ENCODE measurements around the gene MTF2.

DNA sequence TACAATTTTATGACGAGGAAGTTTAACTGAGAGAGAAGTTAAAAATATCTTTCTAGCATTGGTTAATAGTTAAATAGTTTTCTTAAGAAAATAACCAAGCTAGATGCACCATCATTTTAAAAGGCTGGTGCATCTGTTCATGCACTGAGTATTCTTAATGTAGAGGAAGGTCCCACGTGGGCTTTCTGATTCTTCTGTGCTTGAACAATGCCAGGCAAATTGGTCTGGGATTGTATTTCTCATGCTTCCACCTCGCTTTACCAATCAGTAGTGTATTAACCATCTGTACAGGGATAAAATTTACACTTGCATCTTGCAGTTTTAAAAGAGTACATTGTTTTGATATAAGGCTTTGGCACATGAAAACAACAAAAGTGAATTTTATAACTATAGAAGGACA, 47.4 kb upstream of the MTF2 start:
- TF ChIP-seq, protein P1, sequence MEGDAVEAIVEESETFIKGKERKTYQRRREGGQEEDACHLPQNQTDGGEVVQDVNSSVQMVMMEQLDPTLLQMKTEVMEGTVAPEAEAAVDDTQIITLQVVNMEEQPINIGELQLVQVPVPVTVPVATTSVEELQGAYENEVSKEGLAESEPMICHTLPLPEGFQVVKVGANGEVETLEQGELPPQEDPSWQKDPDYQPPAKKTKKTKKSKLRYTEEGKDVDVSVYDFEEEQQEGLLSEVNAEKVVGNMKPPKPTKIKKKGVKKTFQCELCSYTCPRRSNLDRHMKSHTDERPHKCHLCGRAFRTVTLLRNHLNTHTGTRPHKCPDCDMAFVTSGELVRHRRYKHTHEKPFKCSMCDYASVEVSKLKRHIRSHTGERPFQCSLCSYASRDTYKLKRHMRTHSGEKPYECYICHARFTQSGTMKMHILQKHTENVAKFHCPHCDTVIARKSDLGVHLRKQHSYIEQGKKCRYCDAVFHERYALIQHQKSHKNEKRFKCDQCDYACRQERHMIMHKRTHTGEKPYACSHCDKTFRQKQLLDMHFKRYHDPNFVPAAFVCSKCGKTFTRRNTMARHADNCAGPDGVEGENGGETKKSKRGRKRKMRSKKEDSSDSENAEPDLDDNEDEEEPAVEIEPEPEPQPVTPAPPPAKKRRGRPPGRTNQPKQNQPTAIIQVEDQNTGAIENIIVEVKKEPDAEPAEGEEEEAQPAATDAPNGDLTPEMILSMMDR (IDR thresholded peaks at IDR 0.05; ENCODE audit: low read depth, low read length, missing input control) = no peak
- TF ChIP-seq, protein P2, sequence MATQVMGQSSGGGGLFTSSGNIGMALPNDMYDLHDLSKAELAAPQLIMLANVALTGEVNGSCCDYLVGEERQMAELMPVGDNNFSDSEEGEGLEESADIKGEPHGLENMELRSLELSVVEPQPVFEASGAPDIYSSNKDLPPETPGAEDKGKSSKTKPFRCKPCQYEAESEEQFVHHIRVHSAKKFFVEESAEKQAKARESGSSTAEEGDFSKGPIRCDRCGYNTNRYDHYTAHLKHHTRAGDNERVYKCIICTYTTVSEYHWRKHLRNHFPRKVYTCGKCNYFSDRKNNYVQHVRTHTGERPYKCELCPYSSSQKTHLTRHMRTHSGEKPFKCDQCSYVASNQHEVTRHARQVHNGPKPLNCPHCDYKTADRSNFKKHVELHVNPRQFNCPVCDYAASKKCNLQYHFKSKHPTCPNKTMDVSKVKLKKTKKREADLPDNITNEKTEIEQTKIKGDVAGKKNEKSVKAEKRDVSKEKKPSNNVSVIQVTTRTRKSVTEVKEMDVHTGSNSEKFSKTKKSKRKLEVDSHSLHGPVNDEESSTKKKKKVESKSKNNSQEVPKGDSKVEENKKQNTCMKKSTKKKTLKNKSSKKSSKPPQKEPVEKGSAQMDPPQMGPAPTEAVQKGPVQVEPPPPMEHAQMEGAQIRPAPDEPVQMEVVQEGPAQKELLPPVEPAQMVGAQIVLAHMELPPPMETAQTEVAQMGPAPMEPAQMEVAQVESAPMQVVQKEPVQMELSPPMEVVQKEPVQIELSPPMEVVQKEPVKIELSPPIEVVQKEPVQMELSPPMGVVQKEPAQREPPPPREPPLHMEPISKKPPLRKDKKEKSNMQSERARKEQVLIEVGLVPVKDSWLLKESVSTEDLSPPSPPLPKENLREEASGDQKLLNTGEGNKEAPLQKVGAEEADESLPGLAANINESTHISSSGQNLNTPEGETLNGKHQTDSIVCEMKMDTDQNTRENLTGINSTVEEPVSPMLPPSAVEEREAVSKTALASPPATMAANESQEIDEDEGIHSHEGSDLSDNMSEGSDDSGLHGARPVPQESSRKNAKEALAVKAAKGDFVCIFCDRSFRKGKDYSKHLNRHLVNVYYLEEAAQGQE (IDR thresholded peaks at IDR 0.05) = no peak
- TF ChIP-seq, protein P3, sequence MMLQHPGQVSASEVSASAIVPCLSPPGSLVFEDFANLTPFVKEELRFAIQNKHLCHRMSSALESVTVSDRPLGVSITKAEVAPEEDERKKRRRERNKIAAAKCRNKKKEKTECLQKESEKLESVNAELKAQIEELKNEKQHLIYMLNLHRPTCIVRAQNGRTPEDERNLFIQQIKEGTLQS (IDR thresholded peaks at IDR 0.05) = no peak
- TF ChIP-seq SP1 (IDR thresholded peaks at IDR 0.05) = no peak
- no peak for TF ChIP-seq TAF1 (conservative IDR thresholded peaks at IDR 0.05)

Data from liver (tissue), 3 donors.